Measurements from ENCODE around the gene EDN2. TPM values are rescaled to one million over a fixed set of nuclear protein-coding genes. Genes with fewer than 3 reads are reported as not detected.

Gene EDN2
- total and polyA plus RNA-seq, 2 of the 8 experiments (the other 6 are each of a cell fraction or from before 2014, with no cell fraction given), result 0.32 to 0.39 TPM

GRCh38 chr1:41518471-41518870 lies 34.0 kb upstream of the EDN2 start:
- no peak for FAIRE-seq
- no peak overlapping the region for H3K14ac ChIP-seq (ENCODE audit: insufficient read length)
- no peak overlapping the region for H3K27ac ChIP-seq (ENCODE audit: low read depth, low read length)
- WGBS, 2 experiments (ENCODE audit: extremely low coverage in 1 of 2, insufficient coverage in 1 of 2, insufficient read length in 1 of 2, insufficient replicate concordance in 2 of 2, low coverage in 1 of 2, low lambda C conversion rate in 2 of 2, missing lambda C conversion rate in 1 of 2), result 95% methylated on average over 5 of the region's 5 CpGs; no CpG with 5 or more reads in 1 of the 2 experiments
- H2AK5ac ChIP-seq (ENCODE audit: low read depth, low read length), result no peak overlapping the region
- no peak overlapping the region for H3K4me3 ChIP-seq (ENCODE audit: extremely low read depth in 1 of 4, insufficient read depth in 2 of 4, low read depth in 3 of 4, low read length in 4 of 4)
- ChIA-PET CTCF (ENCODE audit: partially characterized antibody) (interaction anchor here (0.7 to 10.4 kb wide), 6 partner anchors 11 to 203 kb away, joined by 3 to 205 read pairs (median 4); partner anchors contain the start of gene EDN2), POLR2A (ENCODE audit: partially characterized antibody) (interaction anchor here (0.6 kb wide), 1 partner anchor 60 kb away, joined by 3 read pairs; no protein-coding TSS in a partner anchor)
- no peak overlapping the region for H3K23ac ChIP-seq (ENCODE audit: insufficient read length)
- no peak overlapping the region for H3K9ac ChIP-seq (replicated peaks in 1 of 4; ENCODE audit: extremely low read depth in 1 of 4, low read depth in 3 of 4, low read length in 3 of 4)
- H3K18ac ChIP-seq (ENCODE audit: extremely low read depth, low read length), result no peak overlapping the region
- H4K5ac ChIP-seq (ENCODE audit: insufficient read length, low read depth, low read length), result no peak overlapping the region
- no peak overlapping the region for H3K56ac ChIP-seq (replicated peaks; ENCODE audit: insufficient read length, low read depth, low read length)
- no peak overlapping the region for H2BK120ac ChIP-seq (replicated peaks; ENCODE audit: low read depth, low read length)
- no peaks in the 10 kb centered on the region; the same call in 1 of the 2 replicates for H3K23me2 ChIP-seq (ENCODE audit: low read depth, low read length)
- no peak overlapping the region for H4K91ac ChIP-seq (replicated peaks; ENCODE audit: insufficient read length, low read length)
- no peaks in the 10 kb centered on the region for H4K20me1 ChIP-seq (replicated peaks in 1 of 2; ENCODE audit: control insufficient read depth in 1 of 2, insufficient read depth in 2 of 2, low read length in 2 of 2)
- H2BK5ac ChIP-seq (ENCODE audit: low read depth, low read length), result no peak overlapping the region
- no peak for DNase-seq (ENCODE audit: low read depth in 1 of 2, low spot score in 2 of 2)
- no peaks in the 10 kb centered on the region for H3K79me2 ChIP-seq (ENCODE audit: control insufficient read depth in 1 of 2, insufficient read depth in 2 of 2, low read length in 2 of 2)
- no peaks in the 10 kb centered on the region for H3K9me3 ChIP-seq (ENCODE audit: insufficient read depth in 2 of 2, low read depth in 1 of 2, low read length in 1 of 2)
- H2AFZ ChIP-seq (ENCODE audit: low read length), result no peak overlapping the region
- no peak overlapping the region for H3K4me2 ChIP-seq (ENCODE audit: insufficient read depth in 1 of 2, low read depth in 2 of 2, low read length in 2 of 2)
- peaks cover 0 to 9% (median 5%) of the 10 kb centered on the region in 4 experiments; a peak in 5 of 7 replicates for H3K27me3 ChIP-seq (replicated peaks in 1 of 4; ENCODE audit: control insufficient read depth in 3 of 4, extremely low read depth in 1 of 4, insufficient read depth in 3 of 4, low read length in 3 of 4)
- H3K4me1 ChIP-seq (replicated peaks in 1 of 4; ENCODE audit: control insufficient read depth in 3 of 4, insufficient read depth in 4 of 4, low read length in 3 of 4), result peaks cover 6 to 11% (median 8%) of the 10 kb centered on the region in 4 experiments
- no peaks in the 10 kb centered on the region for H3K36me3 ChIP-seq (ENCODE audit: control insufficient read depth in 2 of 4, insufficient read depth in 4 of 4, low read length in 3 of 4)
- no peak overlapping the region for H2BK12ac ChIP-seq (ENCODE audit: low read depth, low read length)
- no peaks in the 10 kb centered on the region for H3K79me1 ChIP-seq (ENCODE audit: low read depth, low read length)
- H2BK15ac ChIP-seq (ENCODE audit: low read length), result no peak overlapping the region
- no peak overlapping the region for H4K8ac ChIP-seq (ENCODE audit: extremely low read depth, insufficient read depth, low read length)
- H3K4ac ChIP-seq (replicated peaks; ENCODE audit: insufficient read length, low read depth, low read length), result no peak overlapping the region
- H2BK20ac ChIP-seq (ENCODE audit: low read length), result no peak overlapping the region
- no peak for TF ChIP-seq BRCA1 (IDR thresholded peaks at IDR 0.05; ENCODE audit: low read depth, low read length)
- no peak for TF ChIP-seq EZH2 (IDR thresholded peaks at IDR 0.05; ENCODE audit: low read depth, low read length, severe bottlenecking)
- no peak for TF ChIP-seq RNF2 (IDR thresholded peaks at IDR 0.05; ENCODE audit: borderline replicate concordance, low read depth, low read length, missing control alignments, poor library complexity, severe bottlenecking)
- TF ChIP-seq CEBPB (IDR thresholded peaks at IDR 0.05; ENCODE audit: low read depth, low read length), result no peak
- TF ChIP-seq FOSL1 (IDR thresholded peaks at IDR 0.05; ENCODE audit: insufficient read depth, low read depth, low read length), result no peak
- no peak for TF ChIP-seq POLR2A (IDR thresholded peaks at IDR 0.05; ENCODE audit: control extremely low read depth in 1 of 2, low read depth in 2 of 2, low read length in 2 of 2)
- TF ChIP-seq SUZ12 (IDR thresholded peaks at IDR 0.05; ENCODE audit: low read length), result no peak
- TF ChIP-seq MAX (IDR thresholded peaks at IDR 0.05), result no peak
- no peak for TF ChIP-seq TAF7 (optimal IDR thresholded peaks at IDR 0.05; ENCODE audit: borderline replicate concordance, low read depth, low read length)
- TF ChIP-seq ATF3 (IDR thresholded peaks at IDR 0.05; ENCODE audit: insufficient read depth, low read depth, low read length), result no peak
- TF ChIP-seq CHD1 (IDR thresholded peaks at IDR 0.05; ENCODE audit: low read depth, low read length), result no peak
- no peak for TF ChIP-seq KDM4A (IDR thresholded peaks at IDR 0.05; ENCODE audit: low read depth, low read length, severe bottlenecking)
- TF ChIP-seq BACH1 (IDR thresholded peaks at IDR 0.05; ENCODE audit: low read length), result no peak
- TF ChIP-seq SP4 (IDR thresholded peaks at IDR 0.05; ENCODE audit: low read length), result no peak
